Fibroblast of pulmonary artery (primary cell): ENCODE results near the gene ITPR1.

Experiments
- DNase-seq: peaks from one replicate; pipeline ENCODE4 v3.0.0-alpha.2; 2010; ENCODE audit warnings: low read depth
- H3K4me3 ChIP-seq: replicated peaks from 2 replicates; pipeline ENCODE4 v1.5.1; 2011; ENCODE audit warnings: low read depth, mild to moderate bottlenecking, control low read depth, low read length, moderate library complexity
- TF ChIP-seq, protein P1 (sequence below): IDR thresholded peaks from 2 replicates; pipeline ENCODE4 v1.5.1; 2011; ENCODE audit warnings: mild to moderate bottlenecking, control low read depth, low read length, inconsistent platforms; ENCODE audit errors: missing control alignments

The ITPR1 gene

DNA sequence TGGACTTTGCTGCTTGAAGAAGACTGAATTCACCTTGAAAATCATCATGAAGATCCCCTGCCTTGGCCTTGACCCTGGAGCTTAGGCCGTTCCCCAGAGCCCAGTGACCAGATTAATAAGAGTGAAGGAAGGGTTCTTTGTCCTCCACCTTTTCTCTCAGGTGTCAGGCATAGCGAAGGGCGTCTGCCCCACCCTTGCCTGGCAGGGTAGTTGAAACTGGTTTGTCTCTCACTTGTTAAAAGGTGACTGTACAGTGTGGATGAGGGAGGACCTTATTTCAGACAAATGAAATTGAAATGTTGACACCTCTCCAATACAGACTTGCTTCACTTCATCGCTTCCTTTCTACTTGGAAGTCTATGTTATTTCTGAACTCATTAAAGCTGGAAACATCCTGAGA is 262.4 kb downstream of the ITPR1 start:
- no peak overlapping the region for H3K4me3 ChIP-seq
- TF ChIP-seq, protein P1, sequence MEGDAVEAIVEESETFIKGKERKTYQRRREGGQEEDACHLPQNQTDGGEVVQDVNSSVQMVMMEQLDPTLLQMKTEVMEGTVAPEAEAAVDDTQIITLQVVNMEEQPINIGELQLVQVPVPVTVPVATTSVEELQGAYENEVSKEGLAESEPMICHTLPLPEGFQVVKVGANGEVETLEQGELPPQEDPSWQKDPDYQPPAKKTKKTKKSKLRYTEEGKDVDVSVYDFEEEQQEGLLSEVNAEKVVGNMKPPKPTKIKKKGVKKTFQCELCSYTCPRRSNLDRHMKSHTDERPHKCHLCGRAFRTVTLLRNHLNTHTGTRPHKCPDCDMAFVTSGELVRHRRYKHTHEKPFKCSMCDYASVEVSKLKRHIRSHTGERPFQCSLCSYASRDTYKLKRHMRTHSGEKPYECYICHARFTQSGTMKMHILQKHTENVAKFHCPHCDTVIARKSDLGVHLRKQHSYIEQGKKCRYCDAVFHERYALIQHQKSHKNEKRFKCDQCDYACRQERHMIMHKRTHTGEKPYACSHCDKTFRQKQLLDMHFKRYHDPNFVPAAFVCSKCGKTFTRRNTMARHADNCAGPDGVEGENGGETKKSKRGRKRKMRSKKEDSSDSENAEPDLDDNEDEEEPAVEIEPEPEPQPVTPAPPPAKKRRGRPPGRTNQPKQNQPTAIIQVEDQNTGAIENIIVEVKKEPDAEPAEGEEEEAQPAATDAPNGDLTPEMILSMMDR, result no peak
- no peak for DNase-seq

DNA sequence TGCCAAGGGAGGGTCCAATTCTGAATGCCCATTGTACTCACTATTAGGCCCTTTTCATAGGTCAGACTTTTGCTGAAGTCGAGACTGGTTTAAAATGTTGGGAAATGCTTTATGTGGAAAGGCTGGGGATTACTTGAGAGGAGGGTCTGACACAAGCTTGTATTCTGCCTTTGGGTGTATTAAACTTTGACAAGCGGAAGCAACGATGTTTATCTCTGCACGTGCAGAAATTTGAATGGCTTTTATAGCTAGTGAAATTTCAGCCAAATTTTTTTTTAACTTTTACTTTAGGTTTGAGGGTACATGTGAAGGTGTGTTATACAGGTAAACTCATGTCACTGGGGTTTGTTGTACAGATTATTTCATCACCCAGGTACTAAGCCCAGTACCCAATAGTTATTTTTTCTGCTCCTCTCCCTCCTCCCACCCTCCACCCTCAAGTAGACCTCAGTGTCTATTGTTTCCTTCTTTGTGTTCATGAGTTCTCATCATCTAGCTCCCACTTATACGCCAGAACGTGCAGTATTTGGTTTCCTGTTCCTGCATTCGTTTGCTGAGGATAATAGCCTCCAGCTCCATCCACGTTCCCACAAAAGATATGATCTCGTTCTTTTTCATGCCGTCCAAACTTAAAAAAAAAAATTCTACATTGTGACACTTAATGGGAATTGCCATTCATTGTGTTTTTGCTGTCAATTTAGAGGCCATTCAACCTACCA is 263.1 kb downstream of the ITPR1 start:
- no peak for DNase-seq

DNA sequence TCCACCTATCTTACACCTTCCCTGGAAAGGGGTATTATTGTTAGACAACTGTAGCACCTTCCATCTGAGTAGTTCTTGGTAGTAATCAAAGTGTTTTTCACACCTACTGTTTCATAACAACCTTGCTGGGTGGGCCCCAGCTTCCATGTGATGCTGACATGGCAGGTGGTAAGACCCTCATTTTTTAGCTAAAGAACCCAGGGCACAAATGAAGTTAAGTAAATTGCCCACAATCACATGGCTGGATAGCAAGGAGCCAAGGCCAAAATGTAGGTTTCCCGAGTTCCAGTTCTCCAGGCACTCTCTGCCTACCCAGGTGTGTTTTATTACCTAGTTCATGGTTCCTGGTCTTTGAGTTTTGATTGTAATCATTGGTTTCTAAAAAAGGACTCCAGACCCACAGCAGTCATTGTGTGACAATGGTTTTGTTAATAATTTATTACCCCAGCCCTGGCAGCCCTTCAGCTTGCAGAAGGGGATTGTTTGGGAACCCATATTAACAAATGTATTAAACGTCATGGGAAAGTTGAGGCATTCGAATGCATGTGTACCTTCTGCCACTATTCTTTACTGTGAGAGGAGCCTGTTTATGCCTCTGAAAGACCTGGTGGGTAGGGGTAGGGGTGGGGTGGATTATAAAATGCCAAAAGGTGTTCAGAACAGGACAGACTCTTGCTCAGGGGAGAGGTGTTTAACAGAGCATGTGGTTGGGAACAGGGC is 263.9 kb downstream of the ITPR1 start:
- no peak overlapping the region for H3K4me3 ChIP-seq
- DNase-seq, result no peak
- TF ChIP-seq, protein P1, result no peak

More for the DNA sequence above, 263.1 kb downstream of the ITPR1 start:
- H3K4me3 ChIP-seq, result no peak overlapping the region
- TF ChIP-seq, protein P1, result no peak

DNA sequence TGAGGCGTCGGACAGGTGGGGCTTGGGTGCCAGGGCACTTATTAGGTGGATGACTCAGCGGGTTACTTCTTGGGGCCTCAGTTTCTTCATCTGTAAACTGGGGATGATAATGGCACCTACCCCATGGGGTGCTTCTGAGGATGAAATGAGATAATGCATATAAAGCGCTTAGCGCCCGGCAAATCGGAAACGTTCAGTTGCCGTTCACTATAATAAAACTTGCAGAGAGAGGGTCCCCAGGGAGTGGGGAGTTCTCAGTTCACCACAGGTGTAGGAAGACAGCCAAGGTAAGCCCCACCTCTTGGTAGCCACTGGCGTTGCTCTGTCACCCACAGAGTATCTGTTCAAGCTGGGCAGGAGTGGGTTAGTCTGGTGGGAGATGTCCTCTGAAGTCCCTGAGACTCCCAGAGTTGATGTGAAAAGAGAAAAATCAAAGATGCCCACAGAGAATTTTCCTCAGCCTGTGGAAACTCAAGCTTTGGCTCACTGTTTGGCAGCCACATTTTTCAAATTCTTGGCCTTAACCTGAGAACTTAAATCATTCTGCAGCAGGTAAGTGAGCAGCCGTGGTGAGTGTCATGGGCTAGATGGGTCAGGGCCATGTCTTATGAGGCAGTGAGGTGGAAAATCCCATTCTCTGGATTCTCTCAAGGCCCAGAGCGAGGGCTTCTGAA is 264.6 kb downstream of the ITPR1 start:
- TF ChIP-seq, protein P1, result no peak
- no peak overlapping the region for H3K4me3 ChIP-seq
- DNase-seq, result no peak

DNA sequence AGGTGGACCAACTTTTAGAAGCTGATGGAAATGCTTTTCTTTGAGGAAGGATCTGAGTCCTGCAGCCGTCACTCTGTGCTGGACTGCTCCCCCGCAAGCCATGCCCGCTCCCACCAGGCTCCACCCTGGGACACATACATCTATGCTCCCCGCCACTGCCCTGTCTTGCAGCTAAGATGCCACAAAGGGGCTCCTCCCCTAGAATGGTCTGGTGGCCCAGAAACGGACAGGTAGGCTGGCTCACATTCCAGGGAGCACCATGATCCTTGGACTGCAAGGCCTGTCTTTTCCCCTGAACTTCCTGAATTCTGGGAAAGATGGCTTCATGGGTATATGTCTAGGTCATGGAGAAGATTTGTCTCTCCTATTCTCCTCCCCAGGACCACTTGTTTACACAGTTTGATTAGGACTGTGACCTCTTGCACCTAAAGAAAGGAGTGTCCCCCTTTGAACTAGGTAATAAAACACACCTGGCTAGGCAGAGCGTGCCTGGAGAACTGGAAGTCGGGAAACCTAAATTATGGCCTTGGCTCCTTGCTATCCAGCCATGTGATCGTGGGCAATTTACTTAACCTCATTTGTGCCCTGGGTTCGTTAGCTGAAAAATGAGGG is 265.2 kb downstream of the ITPR1 start:
- no peak overlapping the region for H3K4me3 ChIP-seq
- no peak for DNase-seq
- TF ChIP-seq, protein P1, result no peak

DNA sequence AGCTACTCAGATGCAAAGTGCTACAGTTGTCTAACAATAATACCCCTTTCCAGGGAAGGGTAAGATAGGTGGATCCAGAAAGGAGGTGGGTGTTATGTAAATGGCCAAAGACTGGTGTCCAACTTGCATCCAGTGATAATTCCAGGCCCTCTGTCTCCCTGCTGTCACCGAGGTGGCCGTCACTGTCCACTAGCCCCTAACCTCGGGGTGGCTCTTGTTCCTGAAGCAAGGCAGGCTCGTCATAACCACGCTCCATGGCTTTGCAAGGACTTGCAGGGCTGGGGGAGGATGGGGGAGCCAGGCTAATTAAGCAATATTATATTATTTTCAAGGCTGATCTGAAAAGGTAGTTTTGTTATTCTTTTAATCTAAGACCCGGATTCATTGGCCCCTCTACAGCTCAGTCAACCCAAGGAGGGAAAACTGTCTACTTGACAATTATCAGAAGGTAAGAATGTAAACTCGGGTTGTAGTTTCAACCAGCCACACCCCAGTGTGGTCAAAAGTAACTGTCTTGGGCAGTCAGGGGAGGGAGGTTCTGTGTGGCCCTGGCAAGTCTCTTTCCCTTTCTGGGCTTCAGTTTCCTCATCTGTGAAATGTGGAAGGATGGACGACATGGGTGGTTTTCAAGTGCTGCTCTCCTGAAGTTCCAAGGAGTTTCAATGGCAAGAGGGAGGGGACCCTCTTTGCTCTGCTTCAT is 266.0 kb downstream of the ITPR1 start:
- no peak for DNase-seq
- TF ChIP-seq, protein P1, result no peak
- no peak overlapping the region for H3K4me3 ChIP-seq
